ENCODE measurements around the gene TMEM165. TPM values are rescaled to one million over a fixed set of nuclear protein-coding genes. Genes with fewer than 3 reads are reported as not detected.

Gene TMEM165
- total RNA-seq, 3 donors from 2014 or later (not counting 1 experiment from before 2014, with no cell fraction given), result 86.9 to 113 (median 102) TPM

DNA sequence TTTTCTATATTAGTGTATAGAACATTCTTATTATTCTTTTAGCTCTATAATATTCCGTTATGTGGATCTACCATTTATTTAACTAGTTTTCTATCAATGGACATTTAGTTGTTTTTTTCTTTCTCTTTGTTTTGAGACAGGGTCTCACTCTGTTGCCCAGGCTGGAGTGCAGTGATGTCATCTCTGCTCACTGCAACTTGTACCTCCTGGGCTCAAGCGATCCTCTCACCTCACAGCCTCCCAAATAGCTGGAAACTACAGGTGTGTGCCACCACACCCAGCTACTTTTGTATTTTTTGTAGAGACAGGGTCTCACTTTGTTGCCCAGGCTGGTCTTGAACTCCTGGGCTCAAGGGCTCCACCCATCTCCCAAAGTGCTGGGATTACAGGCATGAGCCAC lies 10.8 kb downstream of the TMEM165 start:
- Mint-ChIP-seq H3K4me3 (no peak overlapping the region), H3K27me3 (ENCODE audit: low read depth in 2 of 2) (no peaks in the 10 kb centered on the region), H3K4me1 (peaks cover 42 to 58% of the 10 kb centered on the region in 2 donors), H3K27ac (peak overlapping the region; percentile 60 to 68), H3K36me3 (no peaks in the 10 kb centered on the region), H3K9me3 (no peaks in the 10 kb centered on the region)
- no peaks in the 10 kb centered on the region for H3K9me3 ChIP-seq (ENCODE audit: control insufficient read depth, insufficient read depth, low read length)
- peaks cover 25% of the 10 kb centered on the region for H3K36me3 ChIP-seq (ENCODE audit: control insufficient read depth, insufficient read depth, low read length)
- H3K4me3 ChIP-seq (ENCODE audit: low read length), result no peak overlapping the region
- intact Hi-C loops (cut with micrococcal nuclease), result no loop called here
- H3K4me1 ChIP-seq (ENCODE audit: control insufficient read depth, insufficient read depth, low read length), result no peaks in the 10 kb centered on the region
- no peak overlapping the region for H3K27ac ChIP-seq (ENCODE audit: low read length)
- ATAC-seq (no peak), DNase-seq (no peak)
- H3K27me3 ChIP-seq (ENCODE audit: control insufficient read depth, insufficient read depth, low read length), result no peaks in the 10 kb centered on the region
- TF ChIP-seq, protein P1, sequence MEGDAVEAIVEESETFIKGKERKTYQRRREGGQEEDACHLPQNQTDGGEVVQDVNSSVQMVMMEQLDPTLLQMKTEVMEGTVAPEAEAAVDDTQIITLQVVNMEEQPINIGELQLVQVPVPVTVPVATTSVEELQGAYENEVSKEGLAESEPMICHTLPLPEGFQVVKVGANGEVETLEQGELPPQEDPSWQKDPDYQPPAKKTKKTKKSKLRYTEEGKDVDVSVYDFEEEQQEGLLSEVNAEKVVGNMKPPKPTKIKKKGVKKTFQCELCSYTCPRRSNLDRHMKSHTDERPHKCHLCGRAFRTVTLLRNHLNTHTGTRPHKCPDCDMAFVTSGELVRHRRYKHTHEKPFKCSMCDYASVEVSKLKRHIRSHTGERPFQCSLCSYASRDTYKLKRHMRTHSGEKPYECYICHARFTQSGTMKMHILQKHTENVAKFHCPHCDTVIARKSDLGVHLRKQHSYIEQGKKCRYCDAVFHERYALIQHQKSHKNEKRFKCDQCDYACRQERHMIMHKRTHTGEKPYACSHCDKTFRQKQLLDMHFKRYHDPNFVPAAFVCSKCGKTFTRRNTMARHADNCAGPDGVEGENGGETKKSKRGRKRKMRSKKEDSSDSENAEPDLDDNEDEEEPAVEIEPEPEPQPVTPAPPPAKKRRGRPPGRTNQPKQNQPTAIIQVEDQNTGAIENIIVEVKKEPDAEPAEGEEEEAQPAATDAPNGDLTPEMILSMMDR (IDR thresholded peaks at IDR 0.05), result no peak
- WGBS (ENCODE audit: insufficient coverage), result 100% methylated on average over 1 of the region's 2 CpGs

DNA sequence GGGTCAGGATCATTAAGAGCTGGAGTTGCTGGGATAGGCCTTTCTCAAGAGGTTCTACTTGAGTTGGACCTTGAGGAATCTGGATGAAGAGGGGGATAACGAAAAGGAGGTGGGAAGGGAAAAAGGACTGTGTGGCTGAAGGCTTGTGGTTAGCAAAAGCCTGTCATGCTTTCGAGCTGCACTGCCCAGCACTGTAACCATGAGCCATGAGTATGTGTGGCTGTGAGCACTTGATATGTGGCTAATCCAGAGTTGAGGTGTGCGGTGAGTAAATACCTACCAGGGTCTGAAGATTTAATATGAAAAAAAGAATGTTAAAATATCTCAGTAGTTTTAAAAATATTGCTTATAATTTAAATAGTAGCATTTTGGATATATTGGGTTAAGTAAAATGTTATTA lies 11.4 kb downstream of the TMEM165 start:
- Histone ChIP-seq H3K4me3 (ENCODE audit: low read length) (no peak overlapping the region), H3K36me3 (ENCODE audit: control insufficient read depth, insufficient read depth, low read length) (peaks cover 27% of the 10 kb centered on the region), H3K27ac (ENCODE audit: low read length) (no peak overlapping the region), H3K4me1 (ENCODE audit: control insufficient read depth, insufficient read depth, low read length) (no peaks in the 10 kb centered on the region), H3K9me3 (ENCODE audit: control insufficient read depth, insufficient read depth, low read length) (no peaks in the 10 kb centered on the region), H3K27me3 (ENCODE audit: control insufficient read depth, insufficient read depth, low read length) (no peaks in the 10 kb centered on the region)
- Mint-ChIP-seq H3K9me3 (no peaks in the 10 kb centered on the region), H3K27me3 (ENCODE audit: low read depth in 2 of 2) (no peaks in the 10 kb centered on the region), H3K27ac (peak overlapping the region; percentile 60 to 68), H3K4me1 (peaks cover 42 to 58% of the 10 kb centered on the region in 2 donors), H3K36me3 (no peaks in the 10 kb centered on the region), H3K4me3 (no peak overlapping the region)
- intact Hi-C loops (cut with micrococcal nuclease), result no loop called here
- ATAC-seq, result no peak
- DNase-seq, result no peak
- TF ChIP-seq, protein P1 (IDR thresholded peaks at IDR 0.05), result no peak
- 63% methylated on average over 3 of the region's 3 CpGs for WGBS (ENCODE audit: insufficient coverage)

DNA sequence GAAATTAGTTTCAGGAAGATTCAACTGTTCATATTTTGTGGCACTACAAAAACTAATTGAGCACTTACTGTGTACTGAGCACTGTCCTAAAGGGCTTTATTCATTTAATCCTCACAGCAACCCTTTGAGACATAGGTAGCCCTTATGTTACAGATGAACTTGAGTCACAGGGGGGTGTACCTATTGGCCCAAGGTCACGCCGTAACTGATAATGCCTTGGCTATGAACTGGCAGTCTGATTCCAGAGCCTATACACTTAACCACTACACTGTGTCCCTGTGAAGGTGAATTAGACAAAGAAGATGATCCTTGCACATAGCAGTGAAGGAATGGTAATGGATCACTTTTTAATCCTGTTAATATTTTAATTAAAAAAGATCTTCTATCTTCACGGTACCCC lies 12.0 kb downstream of the TMEM165 start:
- Histone ChIP-seq H3K36me3 (ENCODE audit: control insufficient read depth, insufficient read depth, low read length) (peaks cover 27% of the 10 kb centered on the region), H3K27me3 (ENCODE audit: control insufficient read depth, insufficient read depth, low read length) (no peaks in the 10 kb centered on the region), H3K4me1 (ENCODE audit: control insufficient read depth, insufficient read depth, low read length) (no peaks in the 10 kb centered on the region), H3K4me3 (ENCODE audit: low read length) (no peak overlapping the region), H3K9me3 (ENCODE audit: control insufficient read depth, insufficient read depth, low read length) (no peaks in the 10 kb centered on the region), H3K27ac (ENCODE audit: low read length) (no peak overlapping the region)
- no peak for ATAC-seq
- DNase-seq, result no peak
- intact Hi-C loops (cut with micrococcal nuclease), result no loop called here
- no peak overlapping the region for H3K4me3 Mint-ChIP-seq
- TF ChIP-seq, protein P1 (IDR thresholded peaks at IDR 0.05), result no peak
- H3K9me3 Mint-ChIP-seq, result no peaks in the 10 kb centered on the region
- no peaks in the 10 kb centered on the region for H3K36me3 Mint-ChIP-seq
- H3K27me3 Mint-ChIP-seq (ENCODE audit: low read depth in 2 of 2), result no peaks in the 10 kb centered on the region
- no peak overlapping the region for H3K27ac Mint-ChIP-seq
- WGBS (ENCODE audit: insufficient coverage), result no CpG with 5 or more reads among the region's 3 CpGs
- peaks cover 42 to 58% of the 10 kb centered on the region in 2 donors for H3K4me1 Mint-ChIP-seq

DNA sequence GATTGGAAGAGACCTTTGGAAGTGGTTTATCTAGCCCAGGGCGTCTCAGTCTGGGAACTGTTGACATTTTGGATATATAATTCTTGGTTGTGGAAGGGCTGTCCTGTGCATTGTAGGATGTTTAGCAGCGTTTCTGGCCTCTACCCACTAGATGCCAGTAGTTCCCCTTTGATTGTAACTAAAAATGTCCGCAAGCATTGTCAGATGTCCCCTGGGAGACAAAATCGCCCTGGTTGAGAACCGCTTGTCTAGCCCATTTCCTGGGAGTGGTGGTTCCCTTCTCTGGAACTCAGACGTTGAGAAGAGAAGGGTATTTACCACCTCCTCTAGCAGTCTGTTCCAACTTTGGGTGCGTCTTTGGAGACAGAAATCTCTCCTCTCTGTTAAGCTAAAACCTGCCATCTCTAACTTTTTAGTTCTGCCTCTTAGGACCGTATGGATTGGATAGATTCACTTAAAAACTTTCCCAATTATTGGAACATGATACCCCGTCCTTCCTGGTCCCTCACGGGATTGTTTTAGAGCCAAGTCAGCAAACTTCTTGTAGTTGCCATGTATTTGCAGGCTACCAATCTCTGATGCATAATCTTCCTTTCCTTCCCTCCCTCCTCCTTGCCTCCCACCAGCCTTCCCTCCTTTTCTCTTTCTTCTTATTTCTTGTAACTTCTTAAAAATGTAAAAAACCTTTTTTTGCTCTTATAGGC lies 13.9 kb downstream of the TMEM165 start:
- no peaks in the 10 kb centered on the region for H3K27me3 ChIP-seq (ENCODE audit: control insufficient read depth, insufficient read depth, low read length)
- TF ChIP-seq, protein P1 (IDR thresholded peaks at IDR 0.05), result no peak
- peak overlapping the region in 1 of 2 donors; percentile 53 for H3K27ac Mint-ChIP-seq
- no peak overlapping the region for H3K4me3 ChIP-seq (ENCODE audit: low read length)
- H3K36me3 ChIP-seq (ENCODE audit: control insufficient read depth, insufficient read depth, low read length), result peaks cover 18% of the 10 kb centered on the region
- H3K27ac ChIP-seq (ENCODE audit: low read length), result no peak overlapping the region
- no peaks in the 10 kb centered on the region for H3K27me3 Mint-ChIP-seq (ENCODE audit: low read depth in 2 of 2)
- no peaks in the 10 kb centered on the region for H3K9me3 ChIP-seq (ENCODE audit: control insufficient read depth, insufficient read depth, low read length)
- no peak overlapping the region for H3K4me3 Mint-ChIP-seq
- H3K36me3 Mint-ChIP-seq, result no peaks in the 10 kb centered on the region
- DNase-seq (peak in 1 of 2 donors; percentile 38), ATAC-seq (no peak)
- H3K4me1 ChIP-seq (ENCODE audit: control insufficient read depth, insufficient read depth, low read length), result no peaks in the 10 kb centered on the region
- H3K9me3 Mint-ChIP-seq, result no peaks in the 10 kb centered on the region
- H3K4me1 Mint-ChIP-seq, result peaks cover 42 to 47% of the 10 kb centered on the region in 2 donors
- 72% methylated on average over 10 of the region's 10 CpGs for WGBS (ENCODE audit: insufficient coverage)
- intact Hi-C loops (cut with micrococcal nuclease), result no loop called here

All from natural killer cell (primary cell).